Vagina (tissue), 2 donors: ENCODE measurements around the gene NTRK3. TPM values are rescaled to one million over a fixed set of nuclear protein-coding genes. Genes with fewer than 3 reads are reported as not detected.
"Not testable (repeated sequence)": the region's sequence is repeated elsewhere in the genome, so short reads cannot be mapped to it uniquely, and the experiment has no call there.

Experiments used
- DNase-seq, 2 donors: peaks; one replicate each; pipeline ENCODE4 v3.0.0-alpha.2; 2017; ENCODE audit errors: extremely low spot score in 2 of 2
- H3K27ac ChIP-seq: fragments of 200-600 bp; sonication (generic); one replicate; pipeline ENCODE4 v1.5.1; 2019
- H3K27me3 ChIP-seq: fragments of 200-600 bp; sonication (generic); one replicate; pipeline ENCODE4 v1.5.1; 2019
- H3K36me3 ChIP-seq, 2 donors: fragments of 200-600 bp; sonication (generic); one replicate each; pipeline ENCODE4 v1.5.1; 2017 to 2019
- H3K4me1 ChIP-seq: fragments of 200-600 bp; sonication (generic); one replicate; pipeline ENCODE4 v1.5.1; 2019
- H3K4me3 ChIP-seq, 2 donors: fragments of 200-600 bp; sonication (generic); 1 replicate in 1 of 2; 2 replicates in 1 of 2; pipeline ENCODE4 v1.5.1; 2016 to 2019
- H3K9me3 ChIP-seq: fragments of 200-600 bp; sonication (generic); one replicate; pipeline ENCODE4 v1.5.1; 2019
- CTCF ChIP-seq, 3 experiments: fragments of 450-650 bp in 2 of 3; fragments of 200-600 bp in 1 of 3; sonication (generic) in 1 of 3; IDR thresholded peaks; one replicate each; pipeline ENCODE4 v1.5.1; 2017 to 2019; ENCODE audit warnings: antibody characterized with exemption in 3 of 3, mild to moderate bottlenecking in 2 of 3, moderate library complexity in 2 of 3
- POLR2A ChIP-seq, 2 donors: fragments of 450-650 bp; IDR thresholded peaks; one replicate each; pipeline ENCODE4 v1.6.1; 2017; ENCODE audit warnings: antibody characterized with exemption in 2 of 2, mild to moderate bottlenecking in 2 of 2, moderate library complexity in 2 of 2
- POLR2AphosphoS5 ChIP-seq, 2 donors: sonication (generic); formaldehyde crosslinking; IDR thresholded peaks; one replicate each; pipeline ENCODE4 v1.9.0; 2017; ENCODE audit warnings: antibody characterized with exemption in 2 of 2, mild to moderate bottlenecking in 2 of 2, low read depth in 1 of 2; ENCODE audit not compliant: insufficient read depth in 1 of 2
- intact Hi-C: fragments of 100-400 bp; cut with DNase I; formaldehyde crosslinking; loops from one replicate; pipeline ENCODE4 v1.15.1; 2023
- total RNA-seq: library from RNA; depleted of rRNA; stranded (reverse); fragments of >200 nt; gene quantifications from one replicate; pipeline ENCODE4 v1.2.3, GENCODE V29; 2016

Gene NTRK3
- total RNA-seq, 1 donor from 2014 or later: 4.9 TPM

GRCh38 chr15:88075102-88075501, 181.4 kb downstream of the NTRK3 start:
- DNase-seq: no peak
- H3K27me3 ChIP-seq: no peaks in the 10 kb centered on the region
- no peaks in the 10 kb centered on the region for H3K4me1 ChIP-seq
- intact Hi-C loops: loop anchor here (10.0 kb wide), 1 partner anchor 100 kb away; no protein-coding TSS in a partner anchor
- H3K36me3 ChIP-seq: no peaks in the 10 kb centered on the region
- no peak overlapping the region for H3K27ac ChIP-seq
- H3K9me3 ChIP-seq: no peaks in the 10 kb centered on the region
- TF ChIP-seq CTCF (IDR thresholded peaks at IDR 0.05) (no peak), POLR2AphosphoS5 (IDR thresholded peaks at IDR 0.05; ENCODE audit: insufficient read depth in 1 of 2, low read depth in 1 of 2) (no peak), POLR2A (IDR thresholded peaks at IDR 0.05) (no peak)
- H3K4me3 ChIP-seq: no peak overlapping the region

- H3K9me3 ChIP-seq: no peaks in the 10 kb centered on the region
- intact Hi-C loops: loop anchor here (10.0 kb wide), 1 partner anchor 100 kb away; no protein-coding TSS in a partner anchor
- H3K27me3 ChIP-seq: no peaks in the 10 kb centered on the region
- no peak for DNase-seq
- TF ChIP-seq CTCF (IDR thresholded peaks at IDR 0.05): no peak
- TF ChIP-seq POLR2AphosphoS5 (IDR thresholded peaks at IDR 0.05; ENCODE audit: insufficient read depth in 1 of 2, low read depth in 1 of 2): no peak
- no peak for TF ChIP-seq POLR2A (IDR thresholded peaks at IDR 0.05)
- no peak overlapping the region for H3K27ac ChIP-seq
- H3K36me3 ChIP-seq: no peaks in the 10 kb centered on the region
- no peak overlapping the region for H3K4me3 ChIP-seq
- no peaks in the 10 kb centered on the region for H3K4me1 ChIP-seq
Measured at GRCh38 chr15:88074386-88074785, 182.2 kb downstream of the NTRK3 start.

- Histone ChIP-seq H3K27me3 (no peaks in the 10 kb centered on the region), H3K36me3 (no peaks in the 10 kb centered on the region), H3K4me3 (no peak overlapping the region), H3K27ac (no peak overlapping the region), H3K9me3 (no peaks in the 10 kb centered on the region), H3K4me1 (no peaks in the 10 kb centered on the region)
- DNase-seq: no peak
- intact Hi-C loops: loop anchor here (10.0 kb wide), 1 partner anchor 99 kb away; no protein-coding TSS in a partner anchor
- TF ChIP-seq CTCF (IDR thresholded peaks at IDR 0.05): no peak
- no peak for TF ChIP-seq POLR2A (IDR thresholded peaks at IDR 0.05)
- TF ChIP-seq POLR2AphosphoS5 (IDR thresholded peaks at IDR 0.05; ENCODE audit: insufficient read depth in 1 of 2, low read depth in 1 of 2): no peak
Measured at GRCh38 chr15:88073391-88073691, 183.2 kb downstream of the NTRK3 start.

- no peak for DNase-seq
- H3K4me1 ChIP-seq: no peaks in the 10 kb centered on the region
- no peaks in the 10 kb centered on the region for H3K9me3 ChIP-seq
- no peak for TF ChIP-seq POLR2AphosphoS5 (IDR thresholded peaks at IDR 0.05; ENCODE audit: insufficient read depth in 1 of 2, low read depth in 1 of 2)
- TF ChIP-seq POLR2A (IDR thresholded peaks at IDR 0.05): no peak
- TF ChIP-seq CTCF (IDR thresholded peaks at IDR 0.05): no peak
- no peaks in the 10 kb centered on the region for H3K36me3 ChIP-seq
- no peaks in the 10 kb centered on the region for H3K27me3 ChIP-seq
- intact Hi-C loops: loop anchor here (10.0 kb wide), 1 partner anchor 98 kb away; no protein-coding TSS in a partner anchor
- no peak overlapping the region for H3K27ac ChIP-seq
- no peak overlapping the region for H3K4me3 ChIP-seq
Measured at GRCh38 chr15:88072598-88073390, 183.7 kb downstream of the NTRK3 start.

- not testable (repeated sequence) for H3K9me3 ChIP-seq, H3K4me1 ChIP-seq, H3K36me3 ChIP-seq, H3K27ac ChIP-seq, H3K27me3 ChIP-seq, H3K4me3 ChIP-seq, DNase-seq
- intact Hi-C loops: loop anchor here (10.0 kb wide), 1 partner anchor 97 kb away; no protein-coding TSS in a partner anchor
Measured at GRCh38 chr15:88072133-88072532, 184.4 kb downstream of the NTRK3 start.
